ENCODE results near the gene HSPA9. TPM values are rescaled to one million over a fixed set of nuclear protein-coding genes. Genes with fewer than 3 reads are reported as not detected.
"Not testable (repeated sequence)": the region's sequence is repeated elsewhere in the genome, so short reads cannot be mapped to it uniquely, and the experiment has no call there.

HSPA9 gene
- total and polyA plus RNA-seq, 2 of the 8 experiments (the other 6 are each of a cell fraction or from before 2014, with no cell fraction given) = 191 to 395 TPM

DNA sequence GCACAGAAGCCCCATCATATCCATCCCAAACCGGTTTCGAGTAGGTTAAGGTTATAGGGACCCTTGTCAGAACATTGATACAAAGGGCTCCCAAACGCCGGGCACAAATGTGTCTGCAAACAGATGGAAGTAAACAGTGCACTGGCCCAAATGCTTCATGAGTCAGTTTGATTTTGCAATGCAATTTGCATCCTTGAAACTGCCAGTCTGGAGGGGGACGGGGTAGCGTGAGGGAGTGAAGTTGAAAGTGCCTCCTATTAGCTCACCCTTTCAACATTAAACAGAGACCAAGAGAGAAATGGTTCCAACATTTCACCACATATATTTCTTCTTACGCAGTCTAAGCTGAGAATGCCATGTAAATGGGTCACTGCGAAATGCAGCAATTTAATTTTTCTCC is 67.7 kb downstream of the HSPA9 start:
- not testable (repeated sequence) for H3K4me3 ChIP-seq (ENCODE audit: extremely low read depth in 1 of 4, insufficient read depth in 2 of 4, low read depth in 3 of 4, low read length in 4 of 4); H3K56ac ChIP-seq (replicated peaks; ENCODE audit: insufficient read length, low read depth, low read length); H3K79me1 ChIP-seq (ENCODE audit: low read depth, low read length); H2BK5ac ChIP-seq (ENCODE audit: low read depth, low read length); H3K79me2 ChIP-seq (ENCODE audit: control insufficient read depth in 1 of 2, insufficient read depth in 2 of 2, low read length in 2 of 2); H3K27ac ChIP-seq (ENCODE audit: low read depth, low read length); H3K18ac ChIP-seq (ENCODE audit: extremely low read depth, low read length); H2BK120ac ChIP-seq (replicated peaks; ENCODE audit: low read depth, low read length); H3K4me2 ChIP-seq (ENCODE audit: insufficient read depth in 1 of 2, low read depth in 2 of 2, low read length in 2 of 2); H2BK15ac ChIP-seq (ENCODE audit: low read length); H3K23ac ChIP-seq (ENCODE audit: insufficient read length); H4K8ac ChIP-seq (ENCODE audit: extremely low read depth, insufficient read depth, low read length); H3K9me3 ChIP-seq (ENCODE audit: insufficient read depth in 2 of 2, low read depth in 1 of 2, low read length in 1 of 2); H3K4me1 ChIP-seq (replicated peaks in 1 of 4; ENCODE audit: control insufficient read depth in 3 of 4, insufficient read depth in 4 of 4, low read length in 3 of 4); H2BK20ac ChIP-seq (ENCODE audit: low read length); DNase-seq (ENCODE audit: low read depth in 1 of 2, low spot score in 2 of 2); H3K4ac ChIP-seq (replicated peaks; ENCODE audit: insufficient read length, low read depth, low read length); H2AK5ac ChIP-seq (ENCODE audit: low read depth, low read length); H2BK12ac ChIP-seq (ENCODE audit: low read depth, low read length); H2AFZ ChIP-seq (ENCODE audit: low read length); H3K9ac ChIP-seq (replicated peaks in 1 of 4; ENCODE audit: extremely low read depth in 1 of 4, low read depth in 3 of 4, low read length in 3 of 4); FAIRE-seq; H4K91ac ChIP-seq (replicated peaks; ENCODE audit: insufficient read length, low read length); H3K23me2 ChIP-seq (ENCODE audit: low read depth, low read length); H4K5ac ChIP-seq (ENCODE audit: insufficient read length, low read depth, low read length); H3K27me3 ChIP-seq (replicated peaks in 1 of 4; ENCODE audit: control insufficient read depth in 3 of 4, extremely low read depth in 1 of 4, insufficient read depth in 3 of 4, low read length in 3 of 4); H3K14ac ChIP-seq (ENCODE audit: insufficient read length)
- Histone ChIP-seq H3K36me3 (ENCODE audit: control insufficient read depth in 2 of 4, insufficient read depth in 4 of 4, low read length in 3 of 4) (peaks cover 21 to 54% (median 42%) of the 10 kb centered on the region in 4 experiments), H4K20me1 (replicated peaks in 1 of 2; ENCODE audit: control insufficient read depth in 1 of 2, insufficient read depth in 2 of 2, low read length in 2 of 2) (peaks cover 6 to 13% of the 10 kb centered on the region in 2 experiments)
- ChIA-PET POLR2A (ENCODE audit: partially characterized antibody) (interaction anchor here (1.2 to 3.1 kb wide), 2 partner anchors 42 to 43 kb away, joined by 6 to 16 read pairs; partner anchors contain the start of gene EGR1), CTCF (ENCODE audit: partially characterized antibody) (interaction anchor here (15.9 kb wide), 1 partner anchor 52 kb away, joined by 532 read pairs; the partner anchor contains the start of gene EGR1)
- 92% methylated on average over 8 of the region's 8 CpGs; no CpG with 5 or more reads in 1 of the 2 experiments for whole genome bisulfite sequencing, 2 experiments (ENCODE audit: extremely low coverage in 1 of 2, insufficient coverage in 1 of 2, insufficient read length in 1 of 2, insufficient replicate concordance in 2 of 2, low coverage in 1 of 2, low lambda C conversion rate in 2 of 2, missing lambda C conversion rate in 1 of 2)
